ENCODE results near the gene YPEL2. TPM values are rescaled to one million over a fixed set of nuclear protein-coding genes. Genes with fewer than 3 reads are reported as not detected.

Gene YPEL2
- total and polyA plus RNA-seq, 2 of the 13 experiments (the other 11 are each of a cell fraction or from before 2014, with no cell fraction given), result 8.5 to 21.1 TPM

GRCh38 chr17:59404471-59404870 is 73.0 kb downstream of the YPEL2 start:
- Histone ChIP-seq H3K79me2 (ENCODE audit: insufficient read depth, low read length) (no peaks in the 10 kb centered on the region), H3K9ac (ENCODE audit: insufficient read depth, low read depth, low read length) (no peak overlapping the region), H3K4me2 (ENCODE audit: low read depth, low read length) (no peak overlapping the region), H4K20me1 (ENCODE audit: insufficient read depth, low read length) (no peaks in the 10 kb centered on the region), H3K4me3 (replicated peaks in 1 of 3; ENCODE audit: insufficient read depth in 1 of 3, low read depth in 2 of 3, low read length in 3 of 3) (no peak overlapping the region), H2AFZ (ENCODE audit: low read length) (no peak overlapping the region), H3K36me3 (replicated peaks in 1 of 2; ENCODE audit: control insufficient read depth in 1 of 2, insufficient read depth in 2 of 2, low read length in 2 of 2) (no peaks in the 10 kb centered on the region), H3K27ac (ENCODE audit: extremely low read length, insufficient read depth, low read length) (no peak overlapping the region), H3K4me1 (ENCODE audit: insufficient read depth, low read length) (peaks cover 59% of the 10 kb centered on the region), H3K27me3 (ENCODE audit: control insufficient read depth in 1 of 2, insufficient read depth in 2 of 2, low read length in 2 of 2) (no peaks in the 10 kb centered on the region), H3K9me3 (ENCODE audit: low read length) (peaks cover under 1% of the 10 kb centered on the region; the same call in 1 of the 2 replicates)
- no peak for FAIRE-seq
- POLR2A ChIA-PET, result no interaction called here
- TF ChIP-seq ZNF629 (CRISPR knock-in tag; conservative IDR thresholded peaks at IDR 0.05), result peak; percentile 73
- TF ChIP-seq ZNF740 (CRISPR knock-in tag; IDR thresholded peaks at IDR 0.05), result no peak
- TF ChIP-seq PRDM15 (CRISPR knock-in tag; IDR thresholded peaks at IDR 0.05), result no peak
- no peak for TF ChIP-seq HNRNPH1 (optimal IDR thresholded peaks at IDR 0.05; ENCODE audit: low read depth, low read length)
- no peak for TF ChIP-seq E2F1 (CRISPR knock-in tag; IDR thresholded peaks at IDR 0.05)
- TF ChIP-seq TEAD2 (CRISPR knock-in tag; IDR thresholded peaks at IDR 0.05), result no peak
- no peak for TF ChIP-seq ZNF670 (CRISPR knock-in tag; IDR thresholded peaks at IDR 0.05; ENCODE audit: borderline replicate concordance)
- no peak for TF ChIP-seq PAF1 (CRISPR knock-in tag; IDR thresholded peaks at IDR 0.05)
- TF ChIP-seq ARNT2 (CRISPR knock-in tag; IDR thresholded peaks at IDR 0.05; ENCODE audit: low read depth), result no peak
- TF ChIP-seq CHCHD3 (CRISPR knock-in tag; IDR thresholded peaks at IDR 0.05), result no peak
- no peak for TF ChIP-seq MIER3 (CRISPR knock-in tag; IDR thresholded peaks at IDR 0.05; ENCODE audit: borderline replicate concordance)
- no peak for TF ChIP-seq ZSCAN22 (CRISPR knock-in tag; IDR thresholded peaks at IDR 0.05)
- no peak for TF ChIP-seq RBM39 (IDR thresholded peaks at IDR 0.05; ENCODE audit: low read depth, low read length, poor library complexity, severe bottlenecking)
- TF ChIP-seq CHD4 (IDR thresholded peaks at IDR 0.05; ENCODE audit: borderline replicate concordance, low read length), result 0 out of 2 replicates have a peak, but pooled peaks have one; percentile 70
- no peak for TF ChIP-seq ZNF672 (CRISPR knock-in tag; IDR thresholded peaks at IDR 0.05)
- no peak for TF ChIP-seq EEA1 (CRISPR knock-in tag; IDR thresholded peaks at IDR 0.05; ENCODE audit: borderline replicate concordance)
- TF ChIP-seq HNF4A (CRISPR knock-in tag; IDR thresholded peaks at IDR 0.05), result no peak
- intact Hi-C loops (cut with micrococcal nuclease; ENCODE audit: unreplicated experiment), result no loop called here
- DNase-seq (ENCODE audit: low spot score), result no peak
- no peak for ATAC-seq
- BruUV-seq (replicated peaks), result no TSS peak
- CTCF ChIA-PET (ENCODE audit: low intra/inter-chr PET ratio, low total read pairs), result no interaction called here
- WGBS (ENCODE audit: low lambda C conversion rate), result 89% methylated on average over 3 of the region's 3 CpGs
- in situ Hi-C loops (cut with HindIII; ENCODE audit: extremely low pct_ligation_motif_present, low pct_unique_long_range_greater_than_20kb), result no loop called here
